GM23338 (cell line): ENCODE data around the gene GPC5.

Experiments used
- CREB1 ChIP-seq: fragments of 250-450 bp; sonication (Bioruptor Pico); IDR thresholded peaks from 2 replicates; pipeline ENCODE4 v1.5.0; 2020; ENCODE audit warnings: low read depth, mild to moderate bottlenecking, moderate library complexity
- EZH2 ChIP-seq: fragments of 200-600 bp; sonication (generic); IDR thresholded peaks from one replicate; pipeline ENCODE4 v1.8.0; 2017; ENCODE audit warnings: antibody characterized with exemption, mild to moderate bottlenecking, low read depth; ENCODE audit not compliant: unreplicated experiment
- EZH2phosphoT487 ChIP-seq: fragments of 200-600 bp; sonication (generic); IDR thresholded peaks from one replicate; pipeline ENCODE4 v1.8.1; 2018; ENCODE audit warnings: antibody characterized with exemption; ENCODE audit not compliant: unreplicated experiment
- JUNB ChIP-seq: IDR thresholded peaks from one replicate; pipeline ENCODE4 v1.6.1; 2016; ENCODE audit warnings: antibody characterized with exemption; ENCODE audit not compliant: unreplicated experiment
- POLR2AphosphoS5 ChIP-seq: IDR thresholded peaks from 2 replicates; pipeline ENCODE4 v1.6.1; 2016; ENCODE audit warnings: antibody characterized with exemption, low read depth
- STAT1 ChIP-seq: IDR thresholded peaks from one replicate; pipeline ENCODE4 v1.6.1; 2016; ENCODE audit warnings: antibody characterized with exemption; ENCODE audit not compliant: unreplicated experiment
- ZNF114 ChIP-seq: fragments of 250-450 bp; sonication (Bioruptor Pico); IDR thresholded peaks from 2 replicates; pipeline ENCODE4 v1.5.0; 2020; ENCODE audit warnings: mild to moderate bottlenecking, moderate library complexity
- TF ChIP-seq, protein P1 (sequence below), 2 experiments: fragments of 200-600 bp in 1 of 2; sonication (generic) in 1 of 2; conservative IDR thresholded peaks; 2 replicates each; pipeline versions ENCODE4 v1.5.1 to v1.6.1; 2016 to 2017; ENCODE audit warnings: antibody characterized with exemption in 2 of 2, low read depth in 2 of 2, mild to moderate bottlenecking in 2 of 2, moderate library complexity in 1 of 2
- TF ChIP-seq, protein P2 (sequence below): IDR thresholded peaks from one replicate; pipeline ENCODE4 v1.6.1; 2018; ENCODE audit warnings: antibody characterized with exemption; ENCODE audit not compliant: unreplicated experiment
- TF ChIP-seq, protein P3 (sequence below): IDR thresholded peaks from 2 replicates; pipeline ENCODE4 v1.6.1; 2016; ENCODE audit warnings: antibody characterized with exemption

DNA sequence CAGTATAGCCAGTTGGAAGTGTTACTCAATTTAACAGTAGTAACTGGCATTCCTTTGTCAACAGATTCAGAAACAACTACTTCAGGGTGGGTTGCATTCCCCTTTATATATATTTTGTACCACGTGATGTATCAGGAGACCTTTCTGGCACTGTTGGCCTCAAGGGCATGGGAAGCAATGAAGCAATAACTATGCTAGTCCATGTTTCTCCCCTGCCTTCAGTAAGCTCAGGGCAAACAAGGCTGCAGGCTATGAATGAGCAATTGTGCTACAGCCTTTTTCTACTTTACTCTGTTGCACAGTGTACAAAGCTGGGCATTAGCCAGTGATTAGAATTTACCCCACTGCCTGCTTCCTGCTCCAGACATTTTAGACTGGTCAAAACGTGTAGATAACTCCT lies 348.8 kb downstream of the GPC5 start:
- TF ChIP-seq, protein P1, sequence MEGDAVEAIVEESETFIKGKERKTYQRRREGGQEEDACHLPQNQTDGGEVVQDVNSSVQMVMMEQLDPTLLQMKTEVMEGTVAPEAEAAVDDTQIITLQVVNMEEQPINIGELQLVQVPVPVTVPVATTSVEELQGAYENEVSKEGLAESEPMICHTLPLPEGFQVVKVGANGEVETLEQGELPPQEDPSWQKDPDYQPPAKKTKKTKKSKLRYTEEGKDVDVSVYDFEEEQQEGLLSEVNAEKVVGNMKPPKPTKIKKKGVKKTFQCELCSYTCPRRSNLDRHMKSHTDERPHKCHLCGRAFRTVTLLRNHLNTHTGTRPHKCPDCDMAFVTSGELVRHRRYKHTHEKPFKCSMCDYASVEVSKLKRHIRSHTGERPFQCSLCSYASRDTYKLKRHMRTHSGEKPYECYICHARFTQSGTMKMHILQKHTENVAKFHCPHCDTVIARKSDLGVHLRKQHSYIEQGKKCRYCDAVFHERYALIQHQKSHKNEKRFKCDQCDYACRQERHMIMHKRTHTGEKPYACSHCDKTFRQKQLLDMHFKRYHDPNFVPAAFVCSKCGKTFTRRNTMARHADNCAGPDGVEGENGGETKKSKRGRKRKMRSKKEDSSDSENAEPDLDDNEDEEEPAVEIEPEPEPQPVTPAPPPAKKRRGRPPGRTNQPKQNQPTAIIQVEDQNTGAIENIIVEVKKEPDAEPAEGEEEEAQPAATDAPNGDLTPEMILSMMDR (conservative IDR thresholded peaks at IDR 0.05; ENCODE audit: low read depth in 2 of 2), result no peak
- TF ChIP-seq, protein P2, sequence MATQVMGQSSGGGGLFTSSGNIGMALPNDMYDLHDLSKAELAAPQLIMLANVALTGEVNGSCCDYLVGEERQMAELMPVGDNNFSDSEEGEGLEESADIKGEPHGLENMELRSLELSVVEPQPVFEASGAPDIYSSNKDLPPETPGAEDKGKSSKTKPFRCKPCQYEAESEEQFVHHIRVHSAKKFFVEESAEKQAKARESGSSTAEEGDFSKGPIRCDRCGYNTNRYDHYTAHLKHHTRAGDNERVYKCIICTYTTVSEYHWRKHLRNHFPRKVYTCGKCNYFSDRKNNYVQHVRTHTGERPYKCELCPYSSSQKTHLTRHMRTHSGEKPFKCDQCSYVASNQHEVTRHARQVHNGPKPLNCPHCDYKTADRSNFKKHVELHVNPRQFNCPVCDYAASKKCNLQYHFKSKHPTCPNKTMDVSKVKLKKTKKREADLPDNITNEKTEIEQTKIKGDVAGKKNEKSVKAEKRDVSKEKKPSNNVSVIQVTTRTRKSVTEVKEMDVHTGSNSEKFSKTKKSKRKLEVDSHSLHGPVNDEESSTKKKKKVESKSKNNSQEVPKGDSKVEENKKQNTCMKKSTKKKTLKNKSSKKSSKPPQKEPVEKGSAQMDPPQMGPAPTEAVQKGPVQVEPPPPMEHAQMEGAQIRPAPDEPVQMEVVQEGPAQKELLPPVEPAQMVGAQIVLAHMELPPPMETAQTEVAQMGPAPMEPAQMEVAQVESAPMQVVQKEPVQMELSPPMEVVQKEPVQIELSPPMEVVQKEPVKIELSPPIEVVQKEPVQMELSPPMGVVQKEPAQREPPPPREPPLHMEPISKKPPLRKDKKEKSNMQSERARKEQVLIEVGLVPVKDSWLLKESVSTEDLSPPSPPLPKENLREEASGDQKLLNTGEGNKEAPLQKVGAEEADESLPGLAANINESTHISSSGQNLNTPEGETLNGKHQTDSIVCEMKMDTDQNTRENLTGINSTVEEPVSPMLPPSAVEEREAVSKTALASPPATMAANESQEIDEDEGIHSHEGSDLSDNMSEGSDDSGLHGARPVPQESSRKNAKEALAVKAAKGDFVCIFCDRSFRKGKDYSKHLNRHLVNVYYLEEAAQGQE, result no peak
- TF ChIP-seq POLR2AphosphoS5, result no peak
- TF ChIP-seq ZNF114 (CRISPR knock-in tag), result no peak
- no peak for TF ChIP-seq JUNB
- TF ChIP-seq EZH2, result no peak
- no peak for TF ChIP-seq STAT1
- no peak for TF ChIP-seq CREB1 (CRISPR knock-in tag)
- TF ChIP-seq, protein P3, sequence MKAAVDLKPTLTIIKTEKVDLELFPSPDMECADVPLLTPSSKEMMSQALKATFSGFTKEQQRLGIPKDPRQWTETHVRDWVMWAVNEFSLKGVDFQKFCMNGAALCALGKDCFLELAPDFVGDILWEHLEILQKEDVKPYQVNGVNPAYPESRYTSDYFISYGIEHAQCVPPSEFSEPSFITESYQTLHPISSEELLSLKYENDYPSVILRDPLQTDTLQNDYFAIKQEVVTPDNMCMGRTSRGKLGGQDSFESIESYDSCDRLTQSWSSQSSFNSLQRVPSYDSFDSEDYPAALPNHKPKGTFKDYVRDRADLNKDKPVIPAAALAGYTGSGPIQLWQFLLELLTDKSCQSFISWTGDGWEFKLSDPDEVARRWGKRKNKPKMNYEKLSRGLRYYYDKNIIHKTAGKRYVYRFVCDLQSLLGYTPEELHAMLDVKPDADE, result no peak
- no peak for TF ChIP-seq EZH2phosphoT487
